Measurements from ENCODE around the gene CAMK1D. TPM values are rescaled to one million over a fixed set of nuclear protein-coding genes. Genes with fewer than 3 reads are reported as not detected.
A peak's percentile ranks its signal among the peaks of the same experiment; 100 is the strongest.

Gene CAMK1D
- total RNA-seq, 4 donors from 2014 or later = 5.6 to 23.9 (median 7.4) TPM

GRCh38 chr10:12629767-12630165, 280.4 kb downstream of the CAMK1D start:
- H3K36me3 ChIP-seq = no peaks in the 10 kb centered on the region
- no peak overlapping the region for H3K4me3 ChIP-seq
- DNase-seq = no peak
- no peak overlapping the region for H3K27ac ChIP-seq
- peaks cover 0 to 6% (median 0%) of the 10 kb centered on the region in 4 donors for H3K4me1 ChIP-seq
- no peaks in the 10 kb centered on the region for H3K9me3 ChIP-seq
- TF ChIP-seq POLR2A (IDR thresholded peaks at IDR 0.05) (no peak), CTCF (IDR thresholded peaks at IDR 0.05) (no peak)
- no peaks in the 10 kb centered on the region for H3K27me3 ChIP-seq

- Histone ChIP-seq H3K4me3 (no peak overlapping the region), H3K27ac (no peak overlapping the region), H3K27me3 (no peaks in the 10 kb centered on the region), H3K36me3 (no peaks in the 10 kb centered on the region), H3K4me1 (peaks cover 0 to 6% (median 0%) of the 10 kb centered on the region in 4 donors), H3K9me3 (no peaks in the 10 kb centered on the region)
- no peak for DNase-seq
- no peak for TF ChIP-seq CTCF (IDR thresholded peaks at IDR 0.05)
- TF ChIP-seq POLR2A (IDR thresholded peaks at IDR 0.05) = no peak
These were observed 281.9 kb downstream of the CAMK1D start for GRCh38 chr10:12631216-12631615.

- DNase-seq = no peak
- TF ChIP-seq POLR2A (IDR thresholded peaks at IDR 0.05) (no peak), CTCF (IDR thresholded peaks at IDR 0.05) (peak in 1 of 6 experiments; percentile 8)
- Histone ChIP-seq H3K27ac (no peak overlapping the region), H3K4me3 (no peak overlapping the region), H3K27me3 (no peaks in the 10 kb centered on the region), H3K9me3 (no peaks in the 10 kb centered on the region), H3K4me1 (peaks cover 0 to 6% (median 0%) of the 10 kb centered on the region in 4 donors), H3K36me3 (no peaks in the 10 kb centered on the region)
These were observed 282.6 kb downstream of the CAMK1D start for GRCh38 chr10:12631787-12632562.

DNA sequence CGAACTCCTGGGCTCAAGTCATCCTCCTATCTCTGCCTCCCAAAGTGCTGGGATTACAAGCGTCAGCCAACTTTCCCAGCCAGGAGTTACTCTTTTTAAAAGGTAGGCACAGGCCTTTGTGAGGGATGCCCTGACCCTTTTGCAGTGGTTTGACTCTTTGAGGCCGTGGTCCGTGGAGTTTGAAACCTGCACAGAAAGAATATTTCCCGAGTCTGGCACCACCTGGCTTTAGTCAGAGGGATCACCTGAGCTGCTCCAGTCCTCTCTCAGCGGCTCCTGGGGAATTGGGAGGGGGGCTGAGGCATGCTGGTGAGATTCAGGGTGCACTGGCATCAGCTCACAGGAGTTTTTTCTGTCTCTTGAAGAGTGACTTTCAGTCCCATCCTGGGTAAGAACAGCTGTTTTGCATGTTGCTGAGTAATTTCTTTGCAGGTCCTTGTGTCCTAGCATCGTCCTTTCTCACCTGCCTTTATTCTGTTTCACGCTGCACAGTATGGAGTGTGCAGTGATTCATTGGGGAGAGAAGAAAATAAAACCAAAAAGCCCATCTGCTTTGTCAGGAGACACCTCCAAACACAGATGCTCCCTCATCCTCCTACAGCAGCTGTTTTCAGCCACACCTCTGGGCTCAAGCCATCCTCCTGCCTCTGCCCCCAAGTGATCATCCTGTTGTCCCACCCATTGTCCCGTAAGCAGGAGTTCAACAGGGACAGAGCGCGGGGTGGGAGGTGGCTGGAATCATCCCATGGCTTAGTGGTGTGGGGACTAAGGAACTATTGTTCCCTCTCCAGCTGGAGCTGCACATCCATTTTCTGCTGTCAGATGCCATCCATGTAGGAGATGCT, 284.7 kb downstream of the CAMK1D start:
- Histone ChIP-seq H3K9me3 (no peaks in the 10 kb centered on the region), H3K4me1 (peaks cover 0 to 11% (median 0%) of the 10 kb centered on the region in 4 donors), H3K36me3 (no peaks in the 10 kb centered on the region), H3K27me3 (no peaks in the 10 kb centered on the region), H3K27ac (no peak overlapping the region), H3K4me3 (no peak overlapping the region)
- DNase-seq = no peak
- TF ChIP-seq CTCF (IDR thresholded peaks at IDR 0.05) (no peak), POLR2A (IDR thresholded peaks at IDR 0.05) (no peak)

- no peak overlapping the region for H3K27ac ChIP-seq
- no peaks in the 10 kb centered on the region for H3K9me3 ChIP-seq
- DNase-seq = no peak
- H3K36me3 ChIP-seq = no peaks in the 10 kb centered on the region
- no peaks in the 10 kb centered on the region for H3K27me3 ChIP-seq
- TF ChIP-seq POLR2A (IDR thresholded peaks at IDR 0.05) (no peak), CTCF (IDR thresholded peaks at IDR 0.05) (no peak)
- no peak overlapping the region for H3K4me3 ChIP-seq
- peaks cover 0 to 10% (median 0%) of the 10 kb centered on the region in 4 donors for H3K4me1 ChIP-seq
These were observed 285.2 kb downstream of the CAMK1D start for GRCh38 chr10:12634621-12634931.
